ENCODE data around the gene APOL5.
A peak's percentile ranks its signal among the peaks of the same experiment; 100 is the strongest.

Gene APOL5

DNA sequence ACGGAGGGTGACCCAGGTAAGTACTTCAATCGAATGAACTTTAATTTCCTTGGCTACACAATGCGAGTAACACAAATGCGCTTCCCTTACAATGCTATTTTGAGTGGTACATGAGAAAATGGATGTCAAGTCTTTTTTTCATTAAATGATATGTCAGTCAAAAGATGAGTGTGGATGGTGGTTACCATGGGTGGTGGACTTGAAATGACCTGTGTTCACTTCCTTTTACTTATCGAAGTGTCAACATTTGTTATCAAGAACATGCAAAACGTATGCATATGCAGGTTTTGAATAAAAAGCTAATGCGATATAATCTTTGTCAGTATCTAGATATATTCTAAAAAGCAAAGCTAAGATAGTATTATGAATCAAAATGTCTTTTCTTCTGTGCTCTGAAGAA lies 8.8 kb upstream of the APOL5 start:
- WGBS (ENCODE audit: insufficient coverage, insufficient read length) = no CpG with 5 or more reads among the region's 7 CpGs
- H3K27ac ChIP-seq (ENCODE audit: low read length) = no peak overlapping the region
- no peak for DNase-seq (ENCODE audit: low read depth, low spot score)

DNA sequence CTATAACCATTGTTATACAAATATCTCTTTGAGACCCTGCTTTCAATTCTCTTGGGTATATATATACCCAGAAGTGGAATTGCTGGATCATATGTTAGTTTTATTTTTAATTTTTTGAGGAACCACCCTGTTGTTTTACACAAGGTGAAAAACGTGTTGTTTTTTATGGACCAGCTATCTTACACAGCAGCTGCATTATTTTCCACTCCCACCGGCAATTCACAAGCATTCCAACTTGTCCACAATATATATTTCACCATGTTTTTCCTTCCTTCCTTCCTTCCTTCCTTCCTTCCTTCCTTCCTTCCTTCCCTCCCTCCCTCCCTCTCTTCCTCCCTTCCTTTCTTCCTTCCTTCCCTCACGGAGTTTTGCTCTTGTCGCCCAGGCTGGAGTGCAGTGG lies 6.3 kb upstream of the APOL5 start:
- no peaks in the 10 kb centered on the region for H3K36me3 ChIP-seq (ENCODE audit: control insufficient read depth, insufficient read depth, low read length)
- no peaks in the 10 kb centered on the region for H3K9me3 ChIP-seq (ENCODE audit: control insufficient read depth, insufficient read depth, low read length)
- no peak overlapping the region for H3K27ac ChIP-seq (ENCODE audit: low read length)
- no CpG with 5 or more reads among the region's 4 CpGs for WGBS (ENCODE audit: insufficient coverage, insufficient read length)
- no peak overlapping the region for H3K4me3 ChIP-seq (ENCODE audit: low read length)
- H3K4me1 ChIP-seq (ENCODE audit: control insufficient read depth, insufficient read depth, low read length) = no peaks in the 10 kb centered on the region; the same call in 1 of the 2 replicates
- no peaks in the 10 kb centered on the region for H3K27me3 ChIP-seq (ENCODE audit: control insufficient read depth, insufficient read depth, low read length)
- no peak for DNase-seq (ENCODE audit: low read depth, low spot score)

More for the DNA sequence above, 8.8 kb upstream of the APOL5 start:
- Histone ChIP-seq H3K4me1 (ENCODE audit: control insufficient read depth, insufficient read depth, low read length) (no peaks in the 10 kb centered on the region), H3K36me3 (ENCODE audit: control insufficient read depth, insufficient read depth, low read length) (no peaks in the 10 kb centered on the region), H3K9me3 (ENCODE audit: control insufficient read depth, insufficient read depth, low read length) (no peaks in the 10 kb centered on the region), H3K4me3 (ENCODE audit: low read length) (no peak overlapping the region), H3K27me3 (ENCODE audit: control insufficient read depth, insufficient read depth, low read length) (no peaks in the 10 kb centered on the region)

DNA sequence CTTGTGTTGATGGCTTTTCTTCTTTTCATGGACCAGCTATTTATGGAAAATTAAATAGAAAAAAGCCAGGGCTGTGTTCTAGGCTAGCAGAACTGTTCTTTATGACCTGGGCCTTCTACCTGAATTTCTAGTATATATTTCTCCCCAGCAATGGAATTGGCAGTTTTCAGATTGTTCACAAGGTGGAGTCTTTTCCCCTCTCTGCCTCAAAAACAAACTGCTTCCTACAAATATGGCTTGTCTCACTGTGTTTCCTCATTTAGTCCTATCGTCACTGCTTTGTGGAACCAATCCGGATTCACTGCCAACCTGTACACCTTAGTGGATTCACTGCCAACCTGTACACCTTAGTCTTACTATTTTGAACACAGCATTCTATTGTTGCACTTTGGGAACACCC lies 5.0 kb upstream of the APOL5 start:
- Histone ChIP-seq H3K27ac (ENCODE audit: low read length) (no peak overlapping the region), H3K4me1 (ENCODE audit: control insufficient read depth, insufficient read depth, low read length) (no peaks in the 10 kb centered on the region; the same call in 1 of the 2 replicates), H3K36me3 (ENCODE audit: control insufficient read depth, insufficient read depth, low read length) (no peaks in the 10 kb centered on the region), H3K4me3 (ENCODE audit: low read length) (no peak overlapping the region), H3K27me3 (ENCODE audit: control insufficient read depth, insufficient read depth, low read length) (no peaks in the 10 kb centered on the region), H3K9me3 (ENCODE audit: control insufficient read depth, insufficient read depth, low read length) (no peaks in the 10 kb centered on the region)
- WGBS (ENCODE audit: insufficient coverage, insufficient read length) = no CpG with 5 or more reads among the region's 2 CpGs
- DNase-seq (ENCODE audit: low read depth, low spot score) = no peak

DNA sequence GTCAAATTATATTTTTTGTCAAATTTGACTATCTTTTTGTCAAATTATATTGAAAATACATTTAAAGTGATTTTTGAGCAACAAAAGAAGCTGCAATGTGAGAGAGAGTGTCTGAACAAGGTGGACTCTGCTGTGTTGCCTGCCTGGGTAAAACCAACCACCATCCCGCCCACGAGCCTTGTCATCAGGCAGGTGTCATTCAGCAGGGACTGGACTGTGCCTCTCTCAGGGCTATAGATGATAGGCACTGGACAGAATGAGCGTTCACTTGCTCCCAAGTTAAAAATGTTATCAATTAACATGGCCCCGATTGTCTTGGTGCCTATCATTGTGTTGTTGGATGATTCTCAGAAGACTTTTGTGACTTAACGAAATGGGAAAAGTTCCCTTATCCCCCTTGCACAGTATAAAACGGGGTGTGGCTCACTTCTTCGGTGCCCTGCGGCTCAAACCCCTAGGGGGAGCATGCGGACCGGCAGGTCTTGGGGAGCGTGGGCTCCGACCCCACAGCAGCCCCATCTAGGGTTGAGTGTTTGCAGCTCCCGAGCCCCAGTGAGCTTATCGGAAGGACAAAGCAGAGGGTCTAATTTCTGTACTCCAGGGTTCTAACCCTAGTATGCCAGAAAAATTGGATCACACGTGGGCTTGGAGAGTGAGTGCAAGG lies 1.7 kb downstream of the APOL5 start:
- Histone ChIP-seq H3K27ac (ENCODE audit: low read length) (no peak overlapping the region), H3K4me3 (ENCODE audit: low read length) (no peak overlapping the region), H3K36me3 (ENCODE audit: control insufficient read depth, insufficient read depth, low read length) (no peaks in the 10 kb centered on the region), H3K27me3 (ENCODE audit: control insufficient read depth, insufficient read depth, low read length) (no peaks in the 10 kb centered on the region), H3K4me1 (ENCODE audit: control insufficient read depth, insufficient read depth, low read length) (no peaks in the 10 kb centered on the region; the same call in 1 of the 2 replicates), H3K9me3 (ENCODE audit: control insufficient read depth, insufficient read depth, low read length) (no peaks in the 10 kb centered on the region)
- DNase-seq (ENCODE audit: low read depth, low spot score) = peak; percentile 16
- no CpG with 5 or more reads among the region's 15 CpGs for WGBS (ENCODE audit: insufficient coverage, insufficient read length)

DNA sequence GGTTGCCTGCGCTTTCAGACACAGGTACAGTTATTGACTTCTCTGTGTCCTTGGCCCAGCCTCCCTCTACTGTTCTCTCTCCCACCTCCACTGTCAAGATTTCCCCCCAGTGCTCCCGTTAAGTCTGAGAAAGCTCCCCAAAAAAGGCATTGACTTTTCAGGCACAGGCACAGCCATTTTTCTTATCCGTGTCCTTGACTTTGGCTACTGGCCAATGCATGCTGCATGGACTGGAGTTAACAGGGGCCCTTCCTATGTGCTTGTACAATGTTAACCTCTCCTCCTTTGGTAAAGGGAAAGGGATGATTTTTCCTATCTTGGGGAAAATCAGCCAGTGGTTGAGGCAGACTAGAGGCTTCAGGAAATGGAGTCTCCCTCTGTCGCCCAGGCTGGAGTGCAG lies 4.3 kb downstream of the APOL5 start:
- DNase-seq (ENCODE audit: low read depth, low spot score) = no peak
- Histone ChIP-seq H3K27ac (ENCODE audit: low read length) (no peak overlapping the region), H3K36me3 (ENCODE audit: control insufficient read depth, insufficient read depth, low read length) (no peaks in the 10 kb centered on the region), H3K9me3 (ENCODE audit: control insufficient read depth, insufficient read depth, low read length) (no peaks in the 10 kb centered on the region), H3K4me1 (ENCODE audit: control insufficient read depth, insufficient read depth, low read length) (no peaks in the 10 kb centered on the region), H3K4me3 (ENCODE audit: low read length) (no peak overlapping the region), H3K27me3 (ENCODE audit: control insufficient read depth, insufficient read depth, low read length) (no peaks in the 10 kb centered on the region)
- no CpG with 5 or more reads among the region's 4 CpGs for WGBS (ENCODE audit: insufficient coverage, insufficient read length)

DNA sequence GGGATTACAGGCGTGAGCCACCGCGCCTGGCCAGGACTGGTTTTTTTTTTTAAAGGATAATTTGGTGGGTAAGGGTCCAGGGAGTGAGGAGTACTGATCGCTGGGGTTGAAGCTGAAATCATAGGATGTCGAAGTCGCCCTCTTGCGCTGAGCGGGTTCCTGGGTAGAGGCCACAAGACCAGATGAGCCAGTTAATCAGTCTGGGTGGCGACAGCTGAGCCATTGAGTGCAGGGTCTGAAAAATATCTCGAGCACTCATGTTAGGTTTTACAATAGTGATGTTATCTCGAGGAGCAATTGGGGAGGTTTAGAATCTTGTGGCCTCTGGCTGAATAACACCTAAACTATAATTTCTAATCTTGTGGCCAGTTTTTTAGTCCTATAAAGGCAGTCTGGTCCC lies 7.8 kb downstream of the APOL5 start:
- Histone ChIP-seq H3K4me1 (ENCODE audit: control insufficient read depth, insufficient read depth, low read length) (no peaks in the 10 kb centered on the region), H3K4me3 (ENCODE audit: low read length) (no peak overlapping the region), H3K27ac (ENCODE audit: low read length) (no peak overlapping the region), H3K9me3 (ENCODE audit: control insufficient read depth, insufficient read depth, low read length) (no peaks in the 10 kb centered on the region), H3K27me3 (ENCODE audit: control insufficient read depth, insufficient read depth, low read length) (no peaks in the 10 kb centered on the region), H3K36me3 (ENCODE audit: control insufficient read depth, insufficient read depth, low read length) (no peaks in the 10 kb centered on the region)
- no CpG with 5 or more reads among the region's 11 CpGs for WGBS (ENCODE audit: insufficient coverage, insufficient read length)
- no peak for DNase-seq (ENCODE audit: low read depth, low spot score)

DNA sequence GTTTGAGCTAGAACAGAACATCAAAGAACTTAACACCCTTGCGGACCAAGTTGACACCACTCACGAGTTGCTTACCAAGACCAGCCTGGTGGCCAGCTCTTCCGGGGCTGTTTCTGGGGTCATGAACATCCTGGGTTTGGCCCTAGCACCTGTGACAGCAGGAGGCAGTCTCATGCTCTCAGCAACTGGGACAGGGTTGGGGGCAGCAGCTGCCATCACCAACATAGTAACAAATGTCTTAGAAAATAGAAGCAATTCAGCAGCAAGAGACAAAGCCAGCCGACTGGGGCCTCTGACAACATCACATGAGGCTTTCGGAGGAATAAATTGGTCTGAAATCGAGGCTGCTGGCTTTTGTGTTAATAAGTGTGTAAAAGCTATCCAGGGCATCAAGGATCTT lies 8.7 kb downstream of the APOL5 start:
- no peak overlapping the region for H3K27ac ChIP-seq (ENCODE audit: low read length)
- no CpG with 5 or more reads among the region's 6 CpGs for WGBS (ENCODE audit: insufficient coverage, insufficient read length)

DNA sequence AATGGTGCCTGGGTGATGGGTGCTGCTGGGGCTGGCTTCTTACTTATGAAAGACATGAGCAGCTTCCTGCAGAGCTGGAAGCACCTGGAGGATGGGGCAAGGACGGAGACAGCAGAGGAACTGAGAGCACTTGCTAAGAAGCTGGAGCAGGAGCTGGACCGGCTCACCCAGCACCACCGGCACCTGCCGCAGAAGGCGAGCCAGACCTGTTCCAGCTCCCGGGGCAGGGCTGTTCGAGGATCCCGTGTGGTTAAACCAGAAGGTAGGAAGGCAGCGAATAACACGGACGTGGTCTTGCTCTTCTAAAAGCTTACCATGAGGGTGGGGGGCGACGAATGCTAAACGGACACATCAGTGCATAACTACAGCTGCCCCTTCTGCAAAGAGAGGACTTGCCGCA lies 9.3 kb downstream of the APOL5 start:
- no peak overlapping the region for H3K4me3 ChIP-seq (ENCODE audit: low read length)
- no CpG with 5 or more reads among the region's 15 CpGs for WGBS (ENCODE audit: insufficient coverage, insufficient read length)
- H3K36me3 ChIP-seq (ENCODE audit: control insufficient read depth, insufficient read depth, low read length) = no peaks in the 10 kb centered on the region
- H3K9me3 ChIP-seq (ENCODE audit: control insufficient read depth, insufficient read depth, low read length) = no peaks in the 10 kb centered on the region
- H3K27ac ChIP-seq (ENCODE audit: low read length) = no peak overlapping the region
- DNase-seq (ENCODE audit: low read depth, low spot score) = no peak
- H3K4me1 ChIP-seq (ENCODE audit: control insufficient read depth, insufficient read depth, low read length) = no peaks in the 10 kb centered on the region
- no peaks in the 10 kb centered on the region for H3K27me3 ChIP-seq (ENCODE audit: control insufficient read depth, insufficient read depth, low read length)

More for the DNA sequence above, 8.7 kb downstream of the APOL5 start:
- Histone ChIP-seq H3K4me1 (ENCODE audit: control insufficient read depth, insufficient read depth, low read length) (no peaks in the 10 kb centered on the region), H3K36me3 (ENCODE audit: control insufficient read depth, insufficient read depth, low read length) (no peaks in the 10 kb centered on the region), H3K27me3 (ENCODE audit: control insufficient read depth, insufficient read depth, low read length) (no peaks in the 10 kb centered on the region), H3K9me3 (ENCODE audit: control insufficient read depth, insufficient read depth, low read length) (no peaks in the 10 kb centered on the region), H3K4me3 (ENCODE audit: low read length) (no peak overlapping the region)
- no peak for DNase-seq (ENCODE audit: low read depth, low spot score)

DNA sequence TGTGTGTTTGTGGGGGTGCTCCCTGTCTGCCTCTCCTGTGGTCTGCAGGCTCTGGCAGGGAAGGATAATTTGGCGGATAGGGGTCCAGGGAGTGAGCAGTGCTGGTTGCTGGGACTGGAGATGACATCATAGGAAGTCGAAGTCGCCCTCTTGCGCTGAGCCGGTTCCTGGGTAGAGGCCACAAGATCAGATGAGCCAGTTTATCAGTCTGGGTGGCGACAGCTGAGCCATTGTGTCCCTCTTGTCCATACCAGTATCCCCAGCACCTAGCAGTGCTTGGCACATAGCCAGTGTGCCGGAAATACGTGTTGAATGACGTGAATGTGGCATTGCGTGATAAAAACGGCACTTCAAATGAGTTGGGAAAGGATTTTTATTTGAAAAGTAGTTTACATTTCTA lies 9.8 kb downstream of the APOL5 start:
- Histone ChIP-seq H3K4me1 (ENCODE audit: control insufficient read depth, insufficient read depth, low read length) (no peaks in the 10 kb centered on the region), H3K9me3 (ENCODE audit: control insufficient read depth, insufficient read depth, low read length) (no peaks in the 10 kb centered on the region), H3K27me3 (ENCODE audit: control insufficient read depth, insufficient read depth, low read length) (no peaks in the 10 kb centered on the region), H3K27ac (ENCODE audit: low read length) (no peak overlapping the region), H3K4me3 (ENCODE audit: low read length) (no peak overlapping the region), H3K36me3 (ENCODE audit: control insufficient read depth, insufficient read depth, low read length) (no peaks in the 10 kb centered on the region)
- no peak for DNase-seq (ENCODE audit: low read depth, low spot score)
- WGBS (ENCODE audit: insufficient coverage, insufficient read length) = no CpG with 5 or more reads among the region's 11 CpGs

DNA sequence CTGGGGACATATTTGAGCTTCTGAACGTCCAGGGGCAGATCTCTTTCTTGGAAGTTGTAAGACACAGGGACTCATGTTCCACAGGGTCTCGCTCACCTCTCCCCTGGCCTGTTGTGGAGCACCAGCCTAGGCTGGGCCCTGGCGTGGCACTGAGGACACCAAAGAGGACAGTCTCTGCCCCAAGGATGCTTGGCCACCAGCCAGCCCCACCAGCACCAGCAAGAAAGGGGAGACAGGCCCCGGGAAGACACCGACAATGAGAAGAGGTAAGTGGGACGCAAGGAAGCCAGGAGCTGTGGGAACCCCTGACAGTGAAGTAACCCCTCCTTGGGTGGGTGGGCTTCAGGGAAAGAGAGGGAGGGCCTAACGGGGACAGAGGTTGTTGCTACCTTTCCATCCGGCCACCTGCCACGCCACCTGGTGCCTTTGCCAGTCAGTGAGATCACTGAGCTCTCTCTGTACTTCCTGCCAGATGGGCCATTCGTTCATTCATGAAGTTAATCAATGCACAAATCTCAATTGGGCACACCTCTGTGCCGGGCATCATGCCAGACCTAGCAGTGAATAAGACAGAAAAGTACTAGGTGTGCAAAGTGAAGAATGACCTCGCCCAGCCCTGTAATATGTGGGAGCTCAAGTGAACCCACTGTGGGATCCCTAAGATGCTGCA lies 11.1 kb downstream of the APOL5 start:
- Histone ChIP-seq H3K27ac (ENCODE audit: low read length) (no peak overlapping the region), H3K27me3 (ENCODE audit: control insufficient read depth, insufficient read depth, low read length) (no peaks in the 10 kb centered on the region), H3K4me3 (ENCODE audit: low read length) (no peak overlapping the region), H3K36me3 (ENCODE audit: control insufficient read depth, insufficient read depth, low read length) (no peaks in the 10 kb centered on the region), H3K9me3 (ENCODE audit: control insufficient read depth, insufficient read depth, low read length) (no peaks in the 10 kb centered on the region), H3K4me1 (ENCODE audit: control insufficient read depth, insufficient read depth, low read length) (no peaks in the 10 kb centered on the region)
- WGBS (ENCODE audit: insufficient coverage, insufficient read length) = no CpG with 5 or more reads among the region's 12 CpGs
- DNase-seq (ENCODE audit: low read depth, low spot score) = no peak

DNA sequence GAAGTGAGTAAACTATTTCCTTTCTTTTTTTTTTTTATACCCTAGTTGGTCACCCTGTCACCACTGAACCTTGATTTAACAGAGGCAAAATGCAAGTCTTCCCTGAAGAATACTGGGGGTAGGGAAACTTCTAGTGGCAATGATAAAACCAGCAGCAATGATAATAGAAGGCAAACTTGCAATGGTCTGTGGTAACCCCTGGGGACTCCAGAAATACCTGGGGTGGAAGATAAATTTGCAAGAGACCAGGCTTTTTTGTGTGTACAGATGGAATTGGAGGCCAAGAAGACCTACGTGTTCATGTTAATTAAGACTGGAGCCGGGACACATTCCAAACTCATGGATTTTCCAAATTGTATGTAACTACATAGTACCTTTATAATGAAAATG lies 11.6 kb downstream of the APOL5 start:
- Histone ChIP-seq H3K4me1 (ENCODE audit: control insufficient read depth, insufficient read depth, low read length) (no peaks in the 10 kb centered on the region), H3K36me3 (ENCODE audit: control insufficient read depth, insufficient read depth, low read length) (no peaks in the 10 kb centered on the region), H3K9me3 (ENCODE audit: control insufficient read depth, insufficient read depth, low read length) (no peaks in the 10 kb centered on the region), H3K4me3 (ENCODE audit: low read length) (no peak overlapping the region), H3K27me3 (ENCODE audit: control insufficient read depth, insufficient read depth, low read length) (no peaks in the 10 kb centered on the region), H3K27ac (ENCODE audit: low read length) (no peak overlapping the region)
- WGBS (ENCODE audit: insufficient coverage, insufficient read length) = no CpG with 5 or more reads among the region's 2 CpGs
- DNase-seq (ENCODE audit: low read depth, low spot score) = no peak
